ENCODE measurements around the gene RPL23.

Gene RPL23

GRCh38 chr17:38897176-38897575, 43.7 kb upstream of the RPL23 start:
- no peak overlapping the region for H3K27ac ChIP-seq
- no peak for TF ChIP-seq ZFX (IDR thresholded peaks at IDR 0.05)
- no peak for TF ChIP-seq CTCF (conservative IDR thresholded peaks at IDR 0.05)

GRCh38 chr17:38896346-38896954, 42.9 kb upstream of the RPL23 start:
- H3K27ac ChIP-seq: no peak overlapping the region
- TF ChIP-seq CTCF (conservative IDR thresholded peaks at IDR 0.05): no peak
- TF ChIP-seq ZFX (IDR thresholded peaks at IDR 0.05): no peak

GRCh38 chr17:38894276-38894675, 40.8 kb upstream of the RPL23 start:
- TF ChIP-seq ZFX (IDR thresholded peaks at IDR 0.05): no peak
- no peak for TF ChIP-seq CTCF (conservative IDR thresholded peaks at IDR 0.05)
- no peak overlapping the region for H3K27ac ChIP-seq

- H3K27ac ChIP-seq: no peak overlapping the region
- TF ChIP-seq ZFX (IDR thresholded peaks at IDR 0.05) (no peak), CTCF (conservative IDR thresholded peaks at IDR 0.05) (no peak)
Observed at GRCh38 chr17:38893607-38894006, 40.1 kb upstream of the RPL23 start.

GRCh38 chr17:38893113-38893512, 39.6 kb upstream of the RPL23 start:
- no peak overlapping the region for H3K27ac ChIP-seq

GRCh38 chr17:38892620-38893019, 39.1 kb upstream of the RPL23 start:
- TF ChIP-seq CTCF (conservative IDR thresholded peaks at IDR 0.05): no peak
- no peak for TF ChIP-seq ZFX (IDR thresholded peaks at IDR 0.05)
- no peak overlapping the region for H3K27ac ChIP-seq

More at GRCh38 chr17:38893113-38893512, 39.6 kb upstream of the RPL23 start:
- TF ChIP-seq CTCF (conservative IDR thresholded peaks at IDR 0.05): no peak

- H3K27ac ChIP-seq: no peak overlapping the region
- TF ChIP-seq ZFX (IDR thresholded peaks at IDR 0.05) (no peak), CTCF (conservative IDR thresholded peaks at IDR 0.05) (no peak)
Observed at GRCh38 chr17:38892083-38892482, 38.6 kb upstream of the RPL23 start.

All from C4-2B (cell line).